NCI-H524 treated with DMSO at 0.1 percent for 48 hours (cell line): ENCODE results near the gene KLHDC4.
A peak's percentile ranks its signal among the peaks of the same experiment; 100 is the strongest.
"Not testable (repeated sequence)": the region's sequence is repeated elsewhere in the genome, so short reads cannot be mapped to it uniquely, and the experiment has no call there.

Experiments
- DNase-seq: peaks from one replicate; lab custom pipeline; 2025; lab: John Stamatoyannopoulos, UW

The KLHDC4 gene

GRCh38 chr16:87742781-87743490, 22.9 kb downstream of the KLHDC4 start:
- DNase-seq, result no peak

GRCh38 chr16:87741700-87742415, 23.9 kb downstream of the KLHDC4 start:
- no peak for DNase-seq

DNA sequence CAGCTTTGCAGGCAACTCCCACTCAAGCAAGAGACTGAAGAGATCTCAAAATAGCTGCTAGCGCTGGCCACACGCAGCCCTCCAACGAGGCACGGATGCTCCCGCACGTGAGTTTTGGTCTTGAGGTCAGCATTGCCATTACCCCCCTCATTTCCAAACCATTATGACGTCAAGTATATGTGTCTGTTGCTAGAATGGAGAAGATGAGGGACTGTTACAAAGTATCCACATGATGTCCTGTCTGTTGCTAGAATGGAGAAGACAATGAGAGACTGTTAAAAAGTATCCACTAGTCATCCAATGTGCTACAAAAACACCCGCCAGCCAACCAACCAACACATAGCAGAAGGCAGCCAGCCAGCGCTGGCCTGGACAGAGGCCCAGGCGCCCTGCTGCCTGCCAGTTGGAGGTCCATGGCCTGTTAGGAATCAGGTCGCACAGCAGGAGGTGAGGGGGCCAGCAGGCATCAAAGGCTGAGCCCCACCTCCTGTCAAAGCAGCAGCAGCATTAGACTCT, 24.8 kb downstream of the KLHDC4 start:
- no peak for DNase-seq

DNA sequence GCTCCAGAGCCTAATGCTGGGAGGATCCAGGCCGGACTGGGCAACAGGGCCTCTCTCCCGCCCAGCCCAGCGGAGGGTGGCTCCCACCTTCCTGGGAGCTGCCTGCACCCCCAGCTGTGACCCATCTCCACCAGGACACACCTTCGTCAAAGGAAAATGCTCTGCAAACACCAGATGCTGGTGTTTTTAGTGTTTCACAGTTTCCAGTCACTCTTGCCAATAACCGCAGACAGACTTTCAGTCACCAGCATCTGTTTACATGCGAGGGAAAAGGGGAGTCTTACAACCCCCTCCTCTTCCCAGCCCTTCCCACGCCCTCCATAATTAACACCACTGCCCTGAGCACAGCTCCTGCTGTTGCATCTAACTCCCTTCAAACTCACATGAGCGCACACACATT, 25.3 kb downstream of the KLHDC4 start:
- DNase-seq, result no peak

DNA sequence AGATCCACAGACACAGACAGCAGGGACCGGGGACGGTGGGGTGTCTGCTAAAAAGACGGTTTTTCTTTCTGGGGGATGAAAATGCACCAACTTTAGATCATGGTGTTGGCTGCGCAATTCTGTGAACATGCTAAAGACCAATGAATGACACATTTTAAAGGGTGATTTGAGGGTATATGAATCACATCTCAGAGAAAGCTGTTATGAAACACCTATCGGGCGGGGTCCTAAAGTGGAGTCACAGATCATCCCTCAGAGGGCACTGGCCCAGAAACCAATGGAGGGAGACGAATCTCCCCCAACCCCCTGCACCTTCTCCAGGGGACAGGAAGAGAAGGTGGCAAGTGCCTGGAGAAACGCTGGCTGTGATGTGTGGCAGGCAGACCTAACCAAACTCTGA, 26.0 kb downstream of the KLHDC4 start:
- DNase-seq, result no peak

GRCh38 chr16:87736008-87736382, 29.8 kb downstream of the KLHDC4 start:
- DNase-seq, result no peak

GRCh38 chr16:87735270-87736007, 30.3 kb downstream of the KLHDC4 start:
- DNase-seq, result no peak

DNA sequence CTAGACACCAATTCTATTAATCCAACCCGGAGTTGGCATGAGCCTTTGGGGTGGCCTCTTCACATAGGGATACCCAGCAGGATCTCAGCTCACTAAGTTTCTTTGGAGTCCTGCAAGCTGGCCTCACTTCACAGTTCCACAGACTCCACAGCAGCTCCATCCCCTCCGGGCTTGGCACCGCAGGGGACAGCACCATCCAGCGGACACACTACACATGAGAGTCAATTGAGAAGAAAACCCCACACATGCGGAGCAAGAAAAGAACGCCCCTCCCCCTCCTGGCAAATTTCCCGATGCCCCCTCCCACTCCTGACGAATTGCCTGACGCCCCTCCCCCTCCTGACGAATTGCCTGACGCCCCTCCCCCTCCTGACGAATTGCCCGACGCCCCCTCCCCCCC, 31.1 kb downstream of the KLHDC4 start:
- DNase-seq, result no peak

GRCh38 chr16:87733190-87733589, 32.6 kb downstream of the KLHDC4 start:
- DNase-seq, result no peak

- no peak for DNase-seq
These were observed 34.2 kb downstream of the KLHDC4 start for GRCh38 chr16:87731607-87732006.

- DNase-seq, result no peak
These were observed 36.4 kb downstream of the KLHDC4 start for GRCh38 chr16:87729266-87729954.

GRCh38 chr16:87728026-87728425, 37.8 kb downstream of the KLHDC4 start:
- DNase-seq, result no peak

DNA sequence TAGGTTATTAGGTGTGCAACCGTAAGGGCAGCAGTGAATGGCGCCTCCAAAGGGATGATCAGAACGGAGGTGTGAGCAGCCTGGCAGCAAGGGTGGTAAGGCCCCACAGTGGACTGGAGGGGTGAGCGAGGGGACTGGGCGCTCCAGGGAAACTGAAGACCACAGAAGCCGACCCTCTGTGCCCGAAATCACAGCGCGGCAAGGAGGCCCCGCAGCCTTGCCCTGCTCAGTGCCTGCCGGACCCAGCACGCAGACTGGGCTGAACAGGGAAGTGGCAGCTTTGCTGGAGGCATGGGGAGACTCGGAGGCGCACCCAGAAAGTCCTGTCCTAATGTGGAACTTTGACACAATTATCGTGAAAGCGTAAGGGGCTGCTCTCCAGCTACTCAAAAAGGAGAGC, 38.4 kb downstream of the KLHDC4 start:
- no peak for DNase-seq

DNA sequence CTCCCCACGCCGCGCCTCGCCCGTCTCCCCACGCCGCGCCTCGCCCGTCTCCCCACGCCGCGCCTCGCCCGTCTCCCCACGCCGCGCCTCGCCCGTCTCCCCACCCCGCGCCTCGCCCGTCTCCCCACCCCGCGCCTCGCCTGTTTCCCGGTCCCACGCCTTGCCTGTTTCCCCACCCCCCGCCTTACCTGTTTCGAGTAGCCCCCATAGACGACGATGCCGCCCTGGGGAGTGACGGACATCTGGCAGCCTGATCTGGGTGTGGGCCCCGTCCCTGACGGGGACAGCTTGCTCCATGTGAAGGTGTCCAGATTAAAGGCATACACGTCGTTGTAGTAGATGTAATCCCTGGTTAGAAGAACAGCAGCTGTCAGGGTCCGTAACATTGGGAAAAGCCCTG, 39.2 kb downstream of the KLHDC4 start:
- not testable (repeated sequence) for DNase-seq

- no peak for DNase-seq
These were observed 40.1 kb downstream of the KLHDC4 start for GRCh38 chr16:87725596-87726235.

DNA sequence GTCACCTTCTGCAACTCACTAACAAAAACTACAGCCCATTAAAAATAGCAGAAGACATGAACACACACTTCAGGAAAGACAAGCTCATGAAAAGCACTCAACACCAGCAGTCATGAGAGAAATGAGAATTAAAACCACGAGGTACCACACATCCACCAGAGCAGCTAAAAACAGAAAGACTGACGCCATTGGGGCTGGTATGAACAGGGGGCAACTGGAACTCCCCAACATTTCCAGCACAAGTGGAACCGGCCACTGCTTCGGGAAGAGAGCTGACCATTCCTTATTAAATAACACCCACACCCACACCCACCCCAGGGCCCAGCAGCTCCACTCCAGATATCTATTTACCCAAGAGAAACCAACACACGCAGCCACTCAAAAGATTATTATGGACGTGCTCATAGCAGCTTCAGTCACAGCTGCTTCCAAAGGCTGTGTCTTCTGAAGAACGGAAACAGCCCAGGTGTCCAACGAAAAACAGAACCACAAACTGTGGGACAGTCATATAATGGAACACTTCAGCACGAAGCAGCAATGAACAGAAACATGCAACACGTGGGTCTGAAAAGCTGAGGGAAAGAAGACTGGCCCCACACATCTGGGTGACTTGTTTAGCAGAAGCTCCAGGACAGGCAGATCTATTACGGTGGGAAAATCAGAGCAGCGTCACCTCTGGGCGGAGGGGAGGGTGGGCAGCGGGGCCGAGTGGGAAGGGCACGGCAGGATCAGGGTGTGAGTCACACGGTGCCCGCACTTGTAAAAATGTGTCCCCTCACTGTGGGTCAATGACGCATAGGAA, 41.1 kb downstream of the KLHDC4 start:
- DNase-seq, result no peak

DNA sequence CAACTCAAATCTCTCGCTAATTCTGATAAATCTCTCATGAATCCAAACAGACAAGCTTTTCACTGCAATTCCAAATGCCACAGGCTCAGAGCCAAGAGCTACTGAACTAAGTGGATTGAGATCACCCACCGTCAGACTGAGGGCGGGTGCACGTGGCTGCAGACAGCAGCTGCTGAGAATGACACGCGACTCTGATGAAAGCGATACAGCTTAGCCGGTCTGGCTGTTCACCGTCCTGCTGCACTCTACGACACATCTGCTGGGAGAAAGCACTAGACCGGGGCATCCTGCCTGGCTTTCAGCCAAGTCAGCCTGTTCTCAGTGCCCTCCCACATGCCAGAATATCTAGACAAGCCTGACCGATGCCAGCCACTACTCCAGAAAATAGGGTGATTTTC, 42.6 kb downstream of the KLHDC4 start:
- peak; percentile 96 for DNase-seq

- DNase-seq, result no peak
These were observed 43.1 kb downstream of the KLHDC4 start for GRCh38 chr16:87722590-87723225.

GRCh38 chr16:87721622-87722585, 43.9 kb downstream of the KLHDC4 start:
- DNase-seq, result no peak
